GM12878 (cell line): Measurements from ENCODE around the gene BEGAIN. TPM values are rescaled to one million over a fixed set of nuclear protein-coding genes. Genes with fewer than 3 reads are reported as not detected.

Experiments
- ATAC-seq: fragments of 200-7000 bp; cut with Tn5 transposase; 3 replicates; pipeline ENCODE4 v1.9.1; 2020; ENCODE audit warnings: mild to moderate bottlenecking, moderate library complexity
- BruUV-seq: library from RNA; stranded (reverse); fragments of 400-500 nt; replicated peaks from 2 replicates; lab custom pipeline; 2021; lab: Mats Ljungman, UMichigan
- CTCF ChIA-PET: fragments of 300-600 bp; sonication (Branson Sonifier 250); formaldehyde crosslinking; extraction: SDS; loops from one replicate; lab custom pipeline; 2021; ENCODE audit warnings: inconsistent platforms; lab: Yijun Ruan, JAX
- POLR2A ChIA-PET: fragments of 350-600 bp; formaldehyde crosslinking; extraction: SDS; loops from one replicate; lab custom pipeline; 2021; ENCODE audit warnings: inconsistent platforms; lab: Charles Lee
- RAD21 ChIA-PET: fragments of 300-600 bp; sonication (Branson Sonifier 250); formaldehyde crosslinking; loops from one replicate; lab custom pipeline; 2023; ENCODE audit warnings: antibody characterized with exemption; ENCODE audit not compliant: unreplicated experiment; lab: Charles Lee
- SMC1A ChIA-PET: fragments of 300-600 bp; sonication (Branson Sonifier 250); formaldehyde crosslinking; loops from one replicate; lab custom pipeline; 2023; ENCODE audit not compliant: unreplicated experiment, uncharacterized antibody; lab: Charles Lee
- DNase-seq: peaks from one replicate; pipeline ENCODE4 v3.0.0-alpha.2; 2011; ENCODE audit warnings: low read depth, low spot score
- FAIRE-seq: peaks from 3 replicates; lab custom pipeline; 2011; peaks lifted over from hg19 to GRCh38; lab: Jason Lieb, UNC
- H2AFZ ChIP-seq: 2 replicates; pipeline ENCODE4 v1.6.0; 2011; ENCODE audit warnings: low read depth, low read length, control low read depth; ENCODE audit not compliant: control insufficient read depth
- H3K27ac ChIP-seq: 2 replicates; pipeline ENCODE4 v1.5.1; 2011; ENCODE audit warnings: control low read depth; ENCODE audit not compliant: control insufficient read depth, insufficient read depth
- H3K27me3 ChIP-seq, 2 experiments: replicated peaks in 1 of 2; 2 replicates each; pipeline versions ENCODE4 v1.6.0 to v1.6.1; 2011; ENCODE audit warnings: low read length in 1 of 2; ENCODE audit not compliant: control insufficient read depth in 2 of 2, insufficient read depth in 2 of 2
- H3K36me3 ChIP-seq, 2 experiments: 2 replicates each; pipeline ENCODE4 v1.5.1; 2011; ENCODE audit warnings: low read length in 1 of 2; ENCODE audit not compliant: control insufficient read depth in 2 of 2, insufficient read depth in 2 of 2
- H3K4me1 ChIP-seq: 2 replicates; pipeline ENCODE4 v1.6.1; 2011; ENCODE audit warnings: mild to moderate bottlenecking, low read length, moderate library complexity, mixed read lengths; ENCODE audit not compliant: control insufficient read depth, insufficient read depth
- H3K4me2 ChIP-seq: 2 replicates; pipeline ENCODE4 v1.6.0; 2011; ENCODE audit warnings: control low read depth; ENCODE audit not compliant: control insufficient read depth, insufficient read depth
- H3K4me3 ChIP-seq: fragments of 200-600 bp; sonication (generic); 2 replicates; pipeline ENCODE4 v1.5.1; 2016
- H3K79me2 ChIP-seq: 2 replicates; pipeline ENCODE4 v1.6.0; 2011; ENCODE audit warnings: low read length; ENCODE audit not compliant: control insufficient read depth, insufficient read depth
- H3K9ac ChIP-seq: 2 replicates; pipeline ENCODE4 v1.8.0; 2011; ENCODE audit warnings: low read length, control low read depth, mixed read lengths; ENCODE audit not compliant: control insufficient read depth, insufficient read depth
- H3K9me3 ChIP-seq: replicated peaks from 3 replicates; pipeline ENCODE4 v1.5.1; 2011; ENCODE audit warnings: mild to moderate bottlenecking, low read length; ENCODE audit not compliant: control insufficient read depth, insufficient read depth
- H4K20me1 ChIP-seq: 2 replicates; pipeline ENCODE4 v1.6.0; 2011; ENCODE audit not compliant: control insufficient read depth, insufficient read depth
- BACH1 ChIP-seq: fragments of 450-650 bp; IDR thresholded peaks from 2 replicates; pipeline ENCODE4 v1.6.1; 2017; ENCODE audit warnings: mild to moderate bottlenecking, borderline replicate concordance
- GATAD2B ChIP-seq: fragments of 450-650 bp; conservative IDR thresholded peaks from 2 replicates; pipeline ENCODE4 v1.6.1; 2017; ENCODE audit warnings: low read depth, mild to moderate bottlenecking, moderate library complexity
- IKZF2 ChIP-seq, 2 experiments: fragments of 450-650 bp; IDR thresholded peaks; 2 replicates each; pipeline ENCODE4 v1.6.1; 2017; ENCODE audit warnings: mild to moderate bottlenecking in 2 of 2, moderate library complexity in 2 of 2
- SKIL ChIP-seq: fragments of 450-650 bp; IDR thresholded peaks from 2 replicates; pipeline ENCODE4 v1.6.1; 2017; ENCODE audit warnings: mild to moderate bottlenecking, low read depth, inconsistent platforms; ENCODE audit not compliant: poor library complexity, severe bottlenecking
- ZNF622 ChIP-seq: fragments of 450-650 bp; IDR thresholded peaks from 2 replicates; pipeline ENCODE4 v1.6.1; 2017; ENCODE audit warnings: mild to moderate bottlenecking, inconsistent platforms
- whole genome bisulfite sequencing: methylation state at CpG from one replicate; pipeline ENCODE4 v1.1.6; 2016; ENCODE audit warnings: low lambda C conversion rate; ENCODE audit not compliant: insufficient replicate concordance, insufficient coverage; ENCODE audit errors: missing lambda C conversion rate; 5-methylcytosine and 5-hydroxymethylcytosine counted together
- in situ Hi-C: fragments of 300-500 bp; cut with MboI; formaldehyde crosslinking; loops from 9 replicates; pipeline ENCODE4 v1.14.3; 2018; ENCODE audit warnings: mixed read lengths
- intact Hi-C: fragments of 100-400 bp; cut with micrococcal nuclease; formaldehyde crosslinking; loops from one replicate; pipeline ENCODE4 v1.14.2; 2022; ENCODE audit not compliant: unreplicated experiment
- polyA plus RNA-seq, 11 experiments: library from polyadenylated mRNA; depleted of rRNA in 4 of 11; unstranded in 6 of 11; stranded (reverse) in 5 of 11; fragments of >200 nt; fragmentation: Nextera tagmentation in 4 of 11; fragmentation: Illumina TruSeq in 1 of 11; extraction: Ambion mirVana in 4 of 11; extraction: Trizol in 1 of 11; gene quantifications; 1 replicate in 1 of 11; 2 replicates in 10 of 11; pipeline versions ENCODE4 v1.2.1 to v1.2.3, GENCODE V29; 2011 to 2016; ENCODE audit warnings: inconsistent platforms in 2 of 11, missing spikeins in 2 of 11, low read depth in 1 of 11
- total RNA-seq, 4 experiments: library from RNA; depleted of rRNA in 3 of 4; stranded (reverse); fragments of >200 nt in 3 of 4; fragmentation: Illumina TruSeq in 1 of 4; extraction: Trizol in 1 of 4; gene quantifications; 2 replicates each; pipeline versions ENCODE4 v1.2.1 to v1.2.3, GENCODE V29; 2013 to 2021

Gene BEGAIN
- total and polyA plus RNA-seq, 10 of the 15 experiments (the other 5 are each of a cell fraction or from before 2014, with no cell fraction given): 0.01 to 0.31 (median 0.06) TPM; not detected in 5

GRCh38 chr14:100620255-100621100 is 33.3 kb upstream of the BEGAIN start:
- H3K36me3 ChIP-seq: no peaks in the 10 kb centered on the region
- no TSS peak for BruUV-seq
- H3K4me1 ChIP-seq: no peaks in the 10 kb centered on the region
- no peak for TF ChIP-seq BACH1
- TF ChIP-seq ZNF622: no peak
- TF ChIP-seq SKIL: no peak
- no peak for TF ChIP-seq IKZF2 (IDR thresholded peaks at IDR 0.05)
- TF ChIP-seq GATAD2B: no peak
- H3K27me3 ChIP-seq: peaks cover 0 to 4% of the 10 kb centered on the region in 2 experiments; a peak in 2 of 4 replicates
- intact Hi-C loops: no loop called here
- no peak overlapping the region for H3K27ac ChIP-seq
- ATAC-seq (no peak), FAIRE-seq (no peak), DNase-seq (no peak)
- H3K4me2 ChIP-seq: no peak overlapping the region
- no peak overlapping the region for H3K9ac ChIP-seq
- H3K79me2 ChIP-seq: no peaks in the 10 kb centered on the region
- POLR2A ChIA-PET: no interaction called here
- CTCF ChIA-PET: interaction anchor here (0.8 to 1.1 kb wide), 2 partner anchors 25 to 236 kb away, joined by 3 read pairs; no protein-coding TSS in a partner anchor
- no peaks in the 10 kb centered on the region for H4K20me1 ChIP-seq
- H3K9me3 ChIP-seq: no peaks in the 10 kb centered on the region
- H2AFZ ChIP-seq: no peak overlapping the region
- SMC1A ChIA-PET: no interaction called here
- H3K4me3 ChIP-seq: no peak overlapping the region
- in situ Hi-C loops: no loop called here
- RAD21 ChIA-PET: interaction anchor here (0.6 kb wide), 1 partner anchor 926 kb away, joined by 3 read pairs; no protein-coding TSS in a partner anchor
- WGBS: 44% methylated on average over 16 of the region's 18 CpGs
